Hepatocyte (in vitro differentiated cells): ENCODE data around the gene GAN.

Source experiments
- CTCF ChIP-seq: fragments of 200-600 bp; sonication (generic); IDR thresholded peaks from 2 replicates; pipeline ENCODE4 v1.5.1; 2016; ENCODE audit warnings: antibody characterized with exemption, mild to moderate bottlenecking; ENCODE audit not compliant: poor library complexity
- EZH2 ChIP-seq: fragments of 200-600 bp; sonication (generic); IDR thresholded peaks from 2 replicates; pipeline ENCODE4 v1.6.1; 2016; ENCODE audit warnings: antibody characterized with exemption, mild to moderate bottlenecking, borderline replicate concordance

GRCh38 chr16:81429045-81429521 lies 114.3 kb downstream of the GAN start:
- TF ChIP-seq CTCF, result peak; percentile 38
- no peak for TF ChIP-seq EZH2
